GM12878 (cell line): Measurements from ENCODE around the gene PLCG2. TPM values are rescaled to one million over a fixed set of nuclear protein-coding genes. Genes with fewer than 3 reads are reported as not detected.
A peak's percentile ranks its signal among the peaks of the same experiment; 100 is the strongest.

ENCODE experiments used
- ATAC-seq: fragments of 200-7000 bp; cut with Tn5 transposase; 3 replicates; pipeline ENCODE4 v1.9.1; 2020; ENCODE audit warnings: mild to moderate bottlenecking, moderate library complexity
- BruUV-seq: library from RNA; stranded (reverse); fragments of 400-500 nt; replicated peaks from 2 replicates; lab custom pipeline; 2021; lab: Mats Ljungman, UMichigan
- CTCF ChIA-PET: fragments of 300-600 bp; sonication (Branson Sonifier 250); formaldehyde crosslinking; extraction: SDS; loops from one replicate; lab custom pipeline; 2021; ENCODE audit warnings: inconsistent platforms; lab: Yijun Ruan, JAX
- POLR2A ChIA-PET: fragments of 350-600 bp; formaldehyde crosslinking; extraction: SDS; loops from one replicate; lab custom pipeline; 2021; ENCODE audit warnings: inconsistent platforms; lab: Charles Lee
- RAD21 ChIA-PET: fragments of 300-600 bp; sonication (Branson Sonifier 250); formaldehyde crosslinking; loops from one replicate; lab custom pipeline; 2023; ENCODE audit warnings: antibody characterized with exemption; ENCODE audit not compliant: unreplicated experiment; lab: Charles Lee
- SMC1A ChIA-PET: fragments of 300-600 bp; sonication (Branson Sonifier 250); formaldehyde crosslinking; loops from one replicate; lab custom pipeline; 2023; ENCODE audit not compliant: unreplicated experiment, uncharacterized antibody; lab: Charles Lee
- DNase-seq: peaks from one replicate; pipeline ENCODE4 v3.0.0-alpha.2; 2011; ENCODE audit warnings: low read depth, low spot score
- FAIRE-seq: peaks from 3 replicates; lab custom pipeline; 2011; peaks lifted over from hg19 to GRCh38; lab: Jason Lieb, UNC
- H2AFZ ChIP-seq: 2 replicates; pipeline ENCODE4 v1.6.0; 2011; ENCODE audit warnings: low read depth, low read length, control low read depth; ENCODE audit not compliant: control insufficient read depth
- H3K27ac ChIP-seq: 2 replicates; pipeline ENCODE4 v1.5.1; 2011; ENCODE audit warnings: control low read depth; ENCODE audit not compliant: control insufficient read depth, insufficient read depth
- H3K27me3 ChIP-seq, 2 experiments: replicated peaks in 1 of 2; 2 replicates each; pipeline versions ENCODE4 v1.6.0 to v1.6.1; 2011; ENCODE audit warnings: low read length in 1 of 2; ENCODE audit not compliant: control insufficient read depth in 2 of 2, insufficient read depth in 2 of 2
- H3K36me3 ChIP-seq, 2 experiments: 2 replicates each; pipeline ENCODE4 v1.5.1; 2011; ENCODE audit warnings: low read length in 1 of 2; ENCODE audit not compliant: control insufficient read depth in 2 of 2, insufficient read depth in 2 of 2
- H3K4me1 ChIP-seq: 2 replicates; pipeline ENCODE4 v1.6.1; 2011; ENCODE audit warnings: mild to moderate bottlenecking, low read length, moderate library complexity, mixed read lengths; ENCODE audit not compliant: control insufficient read depth, insufficient read depth
- H3K4me2 ChIP-seq: 2 replicates; pipeline ENCODE4 v1.6.0; 2011; ENCODE audit warnings: control low read depth; ENCODE audit not compliant: control insufficient read depth, insufficient read depth
- H3K4me3 ChIP-seq: fragments of 200-600 bp; sonication (generic); 2 replicates; pipeline ENCODE4 v1.5.1; 2016
- H3K79me2 ChIP-seq: 2 replicates; pipeline ENCODE4 v1.6.0; 2011; ENCODE audit warnings: low read length; ENCODE audit not compliant: control insufficient read depth, insufficient read depth
- H3K9ac ChIP-seq: 2 replicates; pipeline ENCODE4 v1.8.0; 2011; ENCODE audit warnings: low read length, control low read depth, mixed read lengths; ENCODE audit not compliant: control insufficient read depth, insufficient read depth
- H3K9me3 ChIP-seq: replicated peaks from 3 replicates; pipeline ENCODE4 v1.5.1; 2011; ENCODE audit warnings: mild to moderate bottlenecking, low read length; ENCODE audit not compliant: control insufficient read depth, insufficient read depth
- H4K20me1 ChIP-seq: 2 replicates; pipeline ENCODE4 v1.6.0; 2011; ENCODE audit not compliant: control insufficient read depth, insufficient read depth
- CHD4 ChIP-seq: fragments of 200-600 bp; sonication (generic); IDR thresholded peaks from 2 replicates; pipeline ENCODE4 v1.6.1; 2016; ENCODE audit warnings: mild to moderate bottlenecking
- ETV6 ChIP-seq, 2 experiments: fragments of 450-650 bp in 1 of 2; IDR thresholded peaks in 1 of 2; conservative IDR thresholded peaks in 1 of 2; 2 replicates each; pipeline ENCODE4 v1.6.1; 2014; ENCODE audit warnings: antibody characterized with exemption in 1 of 2, borderline replicate concordance in 1 of 2, low read depth in 1 of 2, mild to moderate bottlenecking in 1 of 2, moderate library complexity in 1 of 2
- MAX ChIP-seq: IDR thresholded peaks from 2 replicates; pipeline ENCODE4 v1.6.1; 2012; ENCODE audit warnings: low read depth, low read length, improper control_type of control experiment
- NR2C1 ChIP-seq: fragments of 450-650 bp; IDR thresholded peaks from 2 replicates; pipeline ENCODE4 v1.6.1; 2017; ENCODE audit warnings: antibody characterized with exemption, mild to moderate bottlenecking, moderate library complexity
- PAX5 ChIP-seq: IDR thresholded peaks from 2 replicates; pipeline ENCODE4 v1.6.1; 2011; ENCODE audit warnings: low read depth, low read length, borderline replicate concordance
- POLR2A ChIP-seq: IDR thresholded peaks from 2 replicates; pipeline ENCODE4 v1.6.1; 2011; ENCODE audit warnings: low read depth, mild to moderate bottlenecking, low read length
- POU2F2 ChIP-seq: IDR thresholded peaks from 3 replicates; pipeline ENCODE4 v1.6.1; 2011; ENCODE audit warnings: low read depth, mild to moderate bottlenecking, low read length, borderline replicate concordance
- SUZ12 ChIP-seq: fragments of 200-600 bp; sonication (generic); IDR thresholded peaks from one replicate; pipeline ENCODE4 v1.6.1; 2018; ENCODE audit warnings: antibody characterized with exemption, mild to moderate bottlenecking; ENCODE audit not compliant: unreplicated experiment
- WGBS: methylation state at CpG from one replicate; pipeline ENCODE4 v1.1.6; 2016; ENCODE audit warnings: low lambda C conversion rate; ENCODE audit not compliant: insufficient replicate concordance, insufficient coverage; ENCODE audit errors: missing lambda C conversion rate; 5-methylcytosine and 5-hydroxymethylcytosine counted together
- in situ Hi-C: fragments of 300-500 bp; cut with MboI; formaldehyde crosslinking; loops from 9 replicates; pipeline ENCODE4 v1.14.3; 2018; ENCODE audit warnings: mixed read lengths
- intact Hi-C: fragments of 100-400 bp; cut with micrococcal nuclease; formaldehyde crosslinking; loops from one replicate; pipeline ENCODE4 v1.14.2; 2022; ENCODE audit not compliant: unreplicated experiment
- polyA plus RNA-seq, 11 experiments: library from polyadenylated mRNA; depleted of rRNA in 4 of 11; unstranded in 6 of 11; stranded (reverse) in 5 of 11; fragments of >200 nt; fragmentation: Nextera tagmentation in 4 of 11; fragmentation: Illumina TruSeq in 1 of 11; extraction: Ambion mirVana in 4 of 11; extraction: Trizol in 1 of 11; gene quantifications; 1 replicate in 1 of 11; 2 replicates in 10 of 11; pipeline versions ENCODE4 v1.2.1 to v1.2.3, GENCODE V29; 2011 to 2016; ENCODE audit warnings: inconsistent platforms in 2 of 11, missing spikeins in 2 of 11, low read depth in 1 of 11
- total RNA-seq, 4 experiments: library from RNA; depleted of rRNA in 3 of 4; stranded (reverse); fragments of >200 nt in 3 of 4; fragmentation: Illumina TruSeq in 1 of 4; extraction: Trizol in 1 of 4; gene quantifications; 2 replicates each; pipeline versions ENCODE4 v1.2.1 to v1.2.3, GENCODE V29; 2013 to 2021
- TF ChIP-seq, protein P1 (sequence below): fragments of 450-650 bp; formaldehyde crosslinking; IDR thresholded peaks from 2 replicates; pipeline ENCODE4 v1.4.0; 2020; ENCODE audit warnings: mild to moderate bottlenecking, moderate library complexity
- TF ChIP-seq, protein P2 (sequence below): fragments of 450-650 bp; conservative IDR thresholded peaks from 2 replicates; pipeline ENCODE4 v1.6.1; 2017; ENCODE audit warnings: mild to moderate bottlenecking, moderate library complexity
- TF ChIP-seq, protein P3 (sequence below): IDR thresholded peaks from 2 replicates; pipeline ENCODE4 v1.6.1; 2011; ENCODE audit warnings: borderline replicate concordance, low read depth, mild to moderate bottlenecking, moderate library complexity, low read length; ENCODE audit not compliant: insufficient read depth, poor library complexity, severe bottlenecking

Gene PLCG2
- total and polyA plus RNA-seq, 10 of the 15 experiments (the other 5 are each of a cell fraction or from before 2014, with no cell fraction given) = 47.6 to 256 (median 149) TPM

GRCh38 chr16:81841722-81842121 is 62.6 kb downstream of the PLCG2 start (continued):
- TF ChIP-seq NR2C1 (no peak), POU2F2 (no peak), ETV6 (conservative IDR thresholded peaks at IDR 0.05 in 1 of 2, IDR thresholded peaks at IDR 0.05 in 1 of 2; ENCODE audit: borderline replicate concordance in 1 of 2, low read depth in 1 of 2) (peak in 1 of 2 experiments; percentile 70; a peak in 2 of 4 replicates)

- H3K27ac ChIP-seq = peak overlapping the region; percentile 87
- WGBS = 23% methylated on average over 10 of the region's 12 CpGs
- ChIA-PET POLR2A (interaction anchor here (0.7 to 3.7 kb wide), 9 partner anchors 10 to 91 kb away, joined by 3 to 29 read pairs (median 5); no protein-coding TSS in a partner anchor), CTCF (interaction anchor here (1.1 to 3.8 kb wide), 13 partner anchors 18 to 104 kb away, joined by 3 to 27 read pairs (median 5); no protein-coding TSS in a partner anchor), RAD21 (interaction anchor here (1.1 to 3.9 kb wide), 16 partner anchors 12 to 362 kb away, joined by 4 to 50 read pairs (median 9); no protein-coding TSS in a partner anchor), SMC1A (interaction anchor here (1.1 to 4.5 kb wide), 22 partner anchors 9 to 90 kb away, joined by 3 to 64 read pairs (median 10); no protein-coding TSS in a partner anchor)
- H3K36me3 ChIP-seq = peaks cover 11 to 14% of the 10 kb centered on the region in 2 experiments
- peak; percentile 47 for FAIRE-seq
- in situ Hi-C loops = no loop called here
- DNase-seq = no peak
- H4K20me1 ChIP-seq = no peaks in the 10 kb centered on the region
- peaks cover 85% of the 10 kb centered on the region for H3K79me2 ChIP-seq
- no peaks in the 10 kb centered on the region for H3K9me3 ChIP-seq
- H3K9ac ChIP-seq = peak overlapping the region; percentile 46
- BruUV-seq = no TSS peak
- H3K4me3 ChIP-seq = peak overlapping the region; percentile 61; the same call in 1 of the 2 replicates
- peak; percentile 47 for ATAC-seq
- no peak overlapping the region for H2AFZ ChIP-seq
- H3K4me2 ChIP-seq = peak overlapping the region; percentile 53
- H3K4me1 ChIP-seq = peaks cover 53% of the 10 kb centered on the region
- no peaks in the 10 kb centered on the region for H3K27me3 ChIP-seq
- intact Hi-C loops = no loop called here
- no peak for TF ChIP-seq MAX
- peak; percentile 48; the same call in 1 of the 2 replicates for TF ChIP-seq POLR2A
- no peak for TF ChIP-seq PAX5
- no peak for TF ChIP-seq SUZ12
- TF ChIP-seq, protein P1, sequence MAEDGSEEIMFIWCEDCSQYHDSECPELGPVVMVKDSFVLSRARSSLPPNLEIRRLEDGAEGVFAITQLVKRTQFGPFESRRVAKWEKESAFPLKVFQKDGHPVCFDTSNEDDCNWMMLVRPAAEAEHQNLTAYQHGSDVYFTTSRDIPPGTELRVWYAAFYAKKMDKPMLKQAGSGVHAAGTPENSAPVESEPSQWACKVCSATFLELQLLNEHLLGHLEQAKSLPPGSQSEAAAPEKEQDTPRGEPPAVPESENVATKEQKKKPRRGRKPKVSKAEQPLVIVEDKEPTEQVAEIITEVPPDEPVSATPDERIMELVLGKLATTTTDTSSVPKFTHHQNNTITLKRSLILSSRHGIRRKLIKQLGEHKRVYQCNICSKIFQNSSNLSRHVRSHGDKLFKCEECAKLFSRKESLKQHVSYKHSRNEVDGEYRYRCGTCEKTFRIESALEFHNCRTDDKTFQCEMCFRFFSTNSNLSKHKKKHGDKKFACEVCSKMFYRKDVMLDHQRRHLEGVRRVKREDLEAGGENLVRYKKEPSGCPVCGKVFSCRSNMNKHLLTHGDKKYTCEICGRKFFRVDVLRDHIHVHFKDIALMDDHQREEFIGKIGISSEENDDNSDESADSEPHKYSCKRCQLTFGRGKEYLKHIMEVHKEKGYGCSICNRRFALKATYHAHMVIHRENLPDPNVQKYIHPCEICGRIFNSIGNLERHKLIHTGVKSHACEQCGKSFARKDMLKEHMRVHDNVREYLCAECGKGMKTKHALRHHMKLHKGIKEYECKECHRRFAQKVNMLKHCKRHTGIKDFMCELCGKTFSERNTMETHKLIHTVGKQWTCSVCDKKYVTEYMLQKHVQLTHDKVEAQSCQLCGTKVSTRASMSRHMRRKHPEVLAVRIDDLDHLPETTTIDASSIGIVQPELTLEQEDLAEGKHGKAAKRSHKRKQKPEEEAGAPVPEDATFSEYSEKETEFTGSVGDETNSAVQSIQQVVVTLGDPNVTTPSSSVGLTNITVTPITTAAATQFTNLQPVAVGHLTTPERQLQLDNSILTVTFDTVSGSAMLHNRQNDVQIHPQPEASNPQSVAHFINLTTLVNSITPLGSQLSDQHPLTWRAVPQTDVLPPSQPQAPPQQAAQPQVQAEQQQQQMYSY (CRISPR knock-in tag) = no peak
- TF ChIP-seq, protein P2, sequence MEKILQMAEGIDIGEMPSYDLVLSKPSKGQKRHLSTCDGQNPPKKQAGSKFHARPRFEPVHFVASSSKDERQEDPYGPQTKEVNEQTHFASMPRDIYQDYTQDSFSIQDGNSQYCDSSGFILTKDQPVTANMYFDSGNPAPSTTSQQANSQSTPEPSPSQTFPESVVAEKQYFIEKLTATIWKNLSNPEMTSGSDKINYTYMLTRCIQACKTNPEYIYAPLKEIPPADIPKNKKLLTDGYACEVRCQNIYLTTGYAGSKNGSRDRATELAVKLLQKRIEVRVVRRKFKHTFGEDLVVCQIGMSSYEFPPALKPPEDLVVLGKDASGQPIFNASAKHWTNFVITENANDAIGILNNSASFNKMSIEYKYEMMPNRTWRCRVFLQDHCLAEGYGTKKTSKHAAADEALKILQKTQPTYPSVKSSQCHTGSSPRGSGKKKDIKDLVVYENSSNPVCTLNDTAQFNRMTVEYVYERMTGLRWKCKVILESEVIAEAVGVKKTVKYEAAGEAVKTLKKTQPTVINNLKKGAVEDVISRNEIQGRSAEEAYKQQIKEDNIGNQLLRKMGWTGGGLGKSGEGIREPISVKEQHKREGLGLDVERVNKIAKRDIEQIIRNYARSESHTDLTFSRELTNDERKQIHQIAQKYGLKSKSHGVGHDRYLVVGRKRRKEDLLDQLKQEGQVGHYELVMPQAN = no peak
- TF ChIP-seq, protein P3, sequence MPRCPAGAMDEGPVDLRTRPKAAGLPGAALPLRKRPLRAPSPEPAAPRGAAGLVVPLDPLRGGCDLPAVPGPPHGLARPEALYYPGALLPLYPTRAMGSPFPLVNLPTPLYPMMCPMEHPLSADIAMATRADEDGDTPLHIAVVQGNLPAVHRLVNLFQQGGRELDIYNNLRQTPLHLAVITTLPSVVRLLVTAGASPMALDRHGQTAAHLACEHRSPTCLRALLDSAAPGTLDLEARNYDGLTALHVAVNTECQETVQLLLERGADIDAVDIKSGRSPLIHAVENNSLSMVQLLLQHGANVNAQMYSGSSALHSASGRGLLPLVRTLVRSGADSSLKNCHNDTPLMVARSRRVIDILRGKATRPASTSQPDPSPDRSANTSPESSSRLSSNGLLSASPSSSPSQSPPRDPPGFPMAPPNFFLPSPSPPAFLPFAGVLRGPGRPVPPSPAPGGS = no peak
- no peak for TF ChIP-seq CHD4
Observed at GRCh38 chr16:81842564-81843242, 63.6 kb downstream of the PLCG2 start.
